Subcutaneous abdominal adipose tissue (tissue), 5 donors: ENCODE measurements around the gene VHLL.
"Not testable (repeated sequence)": the region's sequence is repeated elsewhere in the genome, so short reads cannot be mapped to it uniquely, and the experiment has no call there.

Experiments used
- H3K27ac ChIP-seq: one replicate; pipeline ENCODE4 v1.7.0; 2013; ENCODE audit warnings: low read depth, mild to moderate bottlenecking, inconsistent platforms, low read length, moderate library complexity
- H3K27me3 ChIP-seq, 5 donors: one replicate each; pipeline ENCODE4 v1.7.0; 2013; ENCODE audit warnings: low read length in 5 of 5, inconsistent platforms in 1 of 5; ENCODE audit not compliant: control insufficient read depth in 5 of 5, insufficient read depth in 4 of 5
- H3K36me3 ChIP-seq, 5 donors: one replicate each; pipeline ENCODE4 v1.7.0; 2013; ENCODE audit warnings: low read length in 5 of 5; ENCODE audit not compliant: control insufficient read depth in 5 of 5, insufficient read depth in 5 of 5
- H3K4me1 ChIP-seq, 5 donors: one replicate each; pipeline ENCODE4 v1.7.0; 2013; ENCODE audit warnings: low read length in 5 of 5, mild to moderate bottlenecking in 3 of 5, moderate library complexity in 1 of 5; ENCODE audit not compliant: control insufficient read depth in 5 of 5, insufficient read depth in 5 of 5
- H3K4me3 ChIP-seq, 5 donors: one replicate each; pipeline ENCODE4 v1.7.0; 2013; ENCODE audit warnings: low read length in 5 of 5, low read depth in 1 of 5
- H3K9ac ChIP-seq, 5 donors: one replicate each; pipeline ENCODE4 v1.7.0; 2013; ENCODE audit warnings: low read length in 5 of 5, mild to moderate bottlenecking in 4 of 5, moderate library complexity in 3 of 5
- H3K9me3 ChIP-seq, 5 donors: one replicate each; pipeline ENCODE4 v1.7.0; 2013; ENCODE audit warnings: low read length in 5 of 5; ENCODE audit not compliant: control insufficient read depth in 5 of 5
- donor health status: healthy.
- donor health status: healthy.
- donor health status: healthy.
- donor health status: healthy.
- donor health status: healthy.

The VHLL gene

DNA sequence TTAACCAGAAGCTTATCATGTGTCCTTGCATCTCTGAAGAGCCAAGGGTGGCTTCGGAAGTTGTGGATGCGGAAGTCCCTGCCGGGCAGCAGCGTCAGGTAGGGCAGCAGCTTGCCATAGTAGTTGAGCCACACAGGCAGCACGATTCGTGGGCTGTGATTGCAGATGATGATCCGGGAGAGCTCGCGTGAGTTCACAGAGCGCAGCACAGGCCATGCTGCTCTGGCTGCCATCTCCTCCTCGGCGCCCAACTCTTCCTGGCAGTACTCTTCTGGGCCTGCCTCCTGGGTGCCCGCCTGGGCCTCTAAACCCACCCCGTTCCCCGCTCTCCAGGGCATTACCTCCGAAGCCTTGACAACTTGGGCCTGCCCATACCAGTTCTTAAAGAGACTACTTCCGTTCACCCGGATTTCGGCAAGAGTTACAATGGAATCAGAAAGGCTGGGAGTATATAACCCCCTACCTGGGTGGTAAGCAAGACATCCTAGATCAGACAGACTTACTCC is at the start of gene VHLL:
Gene VHLL (minus strand): TSS at position 456 of the 506 bp plus-strand sequence. CDS start 118 bp downstream, at position 338.
- Histone ChIP-seq H3K36me3 (peaks cover 0 to 3% (median under 1%) of the 10 kb centered on the region in 5 donors), H3K27ac (no peak within 1 kb of the TSS), H3K27me3 (no peaks in the 10 kb centered on the region), H3K4me3 (no peak within 1 kb of the TSS), H3K9ac (no peak within 1 kb of the TSS), H3K9me3 (no peaks in the 10 kb centered on the region), H3K4me1 (peaks cover 3 to 23% (median 19%) of the 10 kb centered on the region in 5 donors)

DNA sequence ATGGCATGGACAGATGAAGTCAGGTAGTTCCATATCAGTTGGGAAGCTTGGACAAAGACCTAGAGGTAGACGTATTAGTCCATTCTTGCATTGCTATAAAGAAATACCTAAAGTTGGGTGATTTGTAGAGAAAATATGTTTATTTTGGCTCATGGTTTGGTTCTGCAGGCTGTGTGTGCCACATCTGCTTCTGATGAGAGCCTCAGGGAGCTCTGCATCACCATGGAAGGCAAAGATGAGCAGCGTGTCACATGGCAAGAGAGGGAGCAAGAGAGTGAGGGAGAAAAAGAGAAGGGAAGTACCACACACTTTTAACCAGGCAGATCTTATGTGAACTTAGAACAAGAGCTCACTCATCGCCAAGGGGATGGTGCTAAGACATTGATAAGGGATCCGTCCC is 48.2 kb upstream of the VHLL start:
- peaks cover 0 to 13% (median 0%) of the 10 kb centered on the region in 5 donors for H3K27me3 ChIP-seq
- H3K9me3 ChIP-seq = no peaks in the 10 kb centered on the region
- H3K4me3 ChIP-seq = no peak overlapping the region
- no peak overlapping the region for H3K9ac ChIP-seq
- H3K4me1 ChIP-seq = no peaks in the 10 kb centered on the region
- H3K27ac ChIP-seq = no peak overlapping the region
- H3K36me3 ChIP-seq = no peaks in the 10 kb centered on the region

DNA sequence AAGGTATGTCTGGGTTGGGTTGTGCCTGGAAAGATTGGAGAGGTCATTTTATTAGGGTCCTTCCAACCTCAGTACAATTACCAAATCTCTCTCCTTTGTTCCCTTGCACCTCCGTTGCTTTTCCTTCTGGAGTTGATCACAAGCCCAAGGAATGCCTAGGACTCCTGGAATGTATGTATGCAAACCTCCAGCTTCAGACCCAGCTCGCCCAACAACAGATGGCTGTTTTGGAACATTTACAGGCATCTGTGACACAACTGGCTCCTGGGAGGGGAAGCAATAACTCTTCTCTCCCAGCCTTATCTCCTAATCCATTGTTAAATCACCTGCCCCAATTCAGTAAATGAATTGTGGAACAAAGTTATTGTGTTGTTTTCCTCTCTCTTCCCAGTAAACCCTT is 47.5 kb upstream of the VHLL start:
- H3K9ac ChIP-seq = no peak overlapping the region
- no peak overlapping the region for H3K4me3 ChIP-seq
- H3K36me3 ChIP-seq = no peaks in the 10 kb centered on the region
- H3K4me1 ChIP-seq = no peaks in the 10 kb centered on the region
- H3K9me3 ChIP-seq = no peaks in the 10 kb centered on the region
- H3K27ac ChIP-seq = no peak overlapping the region
- peaks cover 0 to 13% (median 0%) of the 10 kb centered on the region in 5 donors for H3K27me3 ChIP-seq

DNA sequence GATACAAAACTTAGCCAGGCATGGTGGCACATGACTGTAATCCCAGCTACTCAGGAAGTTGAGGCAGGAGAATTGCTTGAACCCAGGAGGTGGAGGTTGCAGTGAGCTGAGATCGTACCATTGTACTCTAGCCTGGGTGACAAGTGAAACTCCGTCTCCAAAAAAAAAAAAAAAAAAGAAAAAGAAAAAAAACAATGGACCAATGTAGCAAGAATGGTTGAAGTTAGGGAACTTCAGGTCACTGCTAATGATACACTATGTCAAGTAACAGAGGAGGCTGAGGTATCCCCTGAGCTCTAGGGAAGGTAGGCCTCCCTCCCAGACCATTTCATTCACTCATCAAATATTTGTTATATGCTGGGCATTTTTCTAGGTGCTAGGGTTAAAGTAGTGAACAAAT is 46.9 kb upstream of the VHLL start:
- H3K9ac ChIP-seq, H3K27ac ChIP-seq, H3K9me3 ChIP-seq, H3K36me3 ChIP-seq, H3K4me1 ChIP-seq, H3K4me3 ChIP-seq: not testable (repeated sequence)
- peaks cover 0 to 13% (median 0%) of the 10 kb centered on the region in 5 donors for H3K27me3 ChIP-seq

DNA sequence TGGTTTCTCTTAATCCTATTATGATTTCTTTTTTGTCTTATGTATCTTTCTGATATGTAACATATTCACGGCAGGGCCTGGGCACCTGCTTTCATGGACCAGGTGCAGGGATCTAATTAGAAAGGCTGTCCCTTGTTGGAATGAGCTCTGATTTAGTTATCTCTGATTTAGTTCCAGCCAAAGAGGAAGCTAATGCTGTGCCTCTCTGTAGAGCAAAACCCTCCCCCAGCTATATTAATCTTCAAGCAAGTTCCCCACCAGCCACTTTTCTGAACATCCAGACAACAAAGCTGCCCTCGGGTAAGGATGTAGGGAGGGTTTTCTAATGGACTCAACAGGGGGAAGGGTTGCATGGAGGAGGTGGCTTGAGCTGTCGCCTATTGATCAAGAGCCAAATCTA is 45.3 kb upstream of the VHLL start:
- Histone ChIP-seq H3K4me1 (no peaks in the 10 kb centered on the region), H3K9ac (no peak overlapping the region), H3K27me3 (peaks cover 0 to 13% (median 0%) of the 10 kb centered on the region in 5 donors), H3K4me3 (no peak overlapping the region), H3K9me3 (no peaks in the 10 kb centered on the region), H3K27ac (no peak overlapping the region), H3K36me3 (no peaks in the 10 kb centered on the region)

DNA sequence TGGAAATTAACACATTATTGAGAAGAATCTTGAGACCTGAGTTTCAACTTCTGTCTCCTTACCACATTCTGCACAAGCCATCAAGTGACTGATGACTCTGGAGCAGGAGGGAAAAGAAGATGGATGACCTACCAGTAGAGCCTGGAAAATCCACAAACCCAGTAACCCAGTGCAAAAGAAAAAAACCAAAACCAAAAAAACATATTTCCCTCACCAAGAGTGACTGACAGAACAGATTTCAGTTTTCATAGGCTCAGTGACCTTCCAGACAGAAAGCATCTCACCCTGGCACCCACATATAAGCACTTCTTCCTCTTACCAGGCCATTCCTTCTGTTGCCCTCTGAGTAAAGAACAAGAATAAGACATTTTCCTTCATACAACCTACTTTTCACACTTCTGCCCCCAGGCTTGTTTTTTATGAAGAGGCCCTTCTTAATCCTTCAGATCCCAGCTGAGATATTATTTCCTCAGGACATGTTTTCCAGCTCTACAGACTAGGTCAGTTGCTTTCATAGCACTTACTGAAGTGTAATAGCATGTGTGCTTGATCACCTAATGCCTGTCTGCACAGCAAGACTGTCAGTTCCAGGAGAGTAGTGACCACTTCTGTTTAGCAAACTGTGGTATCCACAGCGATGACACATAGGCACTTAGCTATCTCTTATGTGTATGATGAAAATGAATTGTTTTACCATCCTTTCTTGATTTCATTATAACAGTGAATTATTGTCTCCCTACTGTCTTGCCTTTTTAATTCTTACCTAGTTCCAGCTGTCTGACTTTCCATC is 43.3 kb upstream of the VHLL start:
- no peaks in the 10 kb centered on the region for H3K36me3 ChIP-seq
- peaks cover 0 to 10% (median 0%) of the 10 kb centered on the region in 5 donors for H3K27me3 ChIP-seq

DNA sequence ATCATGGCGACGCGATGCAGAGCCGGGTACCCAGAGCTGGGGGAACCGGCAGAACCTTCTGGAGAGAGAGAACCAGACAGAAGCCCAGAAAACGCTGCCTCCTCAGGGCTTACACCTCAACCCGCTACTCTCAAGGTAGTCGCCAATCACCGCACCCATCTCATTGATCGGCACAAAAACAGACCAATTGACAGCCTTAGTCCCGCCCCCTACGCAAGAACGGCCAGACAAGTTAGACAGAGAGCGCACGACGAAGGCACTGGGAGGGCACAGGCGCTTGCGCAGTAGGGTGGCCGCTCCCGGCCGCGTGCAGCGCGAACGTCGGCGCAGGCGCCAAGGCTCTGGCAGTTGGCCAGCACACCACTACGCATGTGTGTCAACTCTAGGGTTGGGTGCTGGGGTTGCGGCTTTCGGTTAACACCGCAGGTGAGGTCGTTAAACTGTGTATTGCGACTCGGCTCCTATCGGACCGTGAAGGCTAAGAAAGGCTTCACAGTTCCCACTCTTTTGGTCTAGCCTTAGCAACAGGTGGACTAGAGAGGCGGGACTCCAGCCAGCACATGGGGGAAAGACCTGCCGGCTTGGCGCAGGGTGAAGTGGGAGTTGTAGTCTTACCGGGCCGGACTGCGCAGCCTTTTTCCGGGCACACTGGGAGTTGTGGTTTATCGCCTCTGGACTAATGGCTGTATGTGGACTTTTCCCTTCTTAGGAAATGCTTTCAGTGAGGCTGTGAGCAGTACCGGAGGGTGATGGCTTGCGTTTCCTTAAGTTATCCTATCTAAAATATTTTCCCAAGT is 39.3 kb upstream of the VHLL start, which contains the start of the genes CCT3 and TSACC:
Gene CCT3 (minus strand): TSS at position 113 of the 797 bp plus-strand sequence. CDS start 108 bp downstream, at position 5.
Gene TSACC (plus strand): TSS at position 347 of the 797 bp plus-strand sequence. CDS start 1,232 bp downstream, outside the sequence.
- Histone ChIP-seq H3K4me1 (peaks cover 2 to 29% (median 18%) of the 10 kb centered on the region in 5 donors), H3K27ac (peak within 1 kb of the TSS; percentile 94), H3K27me3 (no peaks in the 10 kb centered on the region), H3K9me3 (no peaks in the 10 kb centered on the region), H3K9ac (peak within 1 kb of the TSS; percentile 79 to 97 (median 91)), H3K4me3 (peak within 1 kb of the TSS; percentile 77 to 98 (median 91)), H3K36me3 (peaks cover 13 to 22% (median 22%) of the 10 kb centered on the region in 5 donors)

More for the DNA sequence above, 43.3 kb upstream of the VHLL start:
- Histone ChIP-seq H3K9ac (no peak overlapping the region), H3K27ac (no peak overlapping the region), H3K4me3 (no peak overlapping the region), H3K9me3 (no peaks in the 10 kb centered on the region), H3K4me1 (peaks cover 0 to 8% (median 3%) of the 10 kb centered on the region in 5 donors)

DNA sequence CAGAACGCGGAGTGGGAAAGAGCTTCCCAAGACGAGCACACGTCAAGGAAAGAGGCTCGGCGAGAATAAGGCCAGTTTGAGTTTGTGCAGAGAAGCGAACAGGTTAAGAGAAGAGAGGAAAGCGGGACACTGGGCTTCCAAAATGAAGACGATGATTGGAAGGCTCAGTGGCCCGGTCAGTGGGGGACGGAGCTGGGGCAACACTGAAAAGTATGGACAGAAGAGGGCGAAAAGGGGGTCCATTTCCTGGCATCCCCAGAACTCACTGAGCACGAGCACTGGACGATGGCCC is 38.7 kb upstream of the VHLL start:
- Histone ChIP-seq H3K27ac (peak overlapping the region; percentile 94), H3K4me3 (peak overlapping the region; percentile 77 to 98 (median 91)), H3K27me3 (no peaks in the 10 kb centered on the region), H3K4me1 (peaks cover 2 to 29% (median 18%) of the 10 kb centered on the region in 5 donors), H3K9ac (peak overlapping the region; percentile 78 to 97 (median 91)), H3K9me3 (no peaks in the 10 kb centered on the region), H3K36me3 (peaks cover 13 to 27% (median 24%) of the 10 kb centered on the region in 5 donors)

DNA sequence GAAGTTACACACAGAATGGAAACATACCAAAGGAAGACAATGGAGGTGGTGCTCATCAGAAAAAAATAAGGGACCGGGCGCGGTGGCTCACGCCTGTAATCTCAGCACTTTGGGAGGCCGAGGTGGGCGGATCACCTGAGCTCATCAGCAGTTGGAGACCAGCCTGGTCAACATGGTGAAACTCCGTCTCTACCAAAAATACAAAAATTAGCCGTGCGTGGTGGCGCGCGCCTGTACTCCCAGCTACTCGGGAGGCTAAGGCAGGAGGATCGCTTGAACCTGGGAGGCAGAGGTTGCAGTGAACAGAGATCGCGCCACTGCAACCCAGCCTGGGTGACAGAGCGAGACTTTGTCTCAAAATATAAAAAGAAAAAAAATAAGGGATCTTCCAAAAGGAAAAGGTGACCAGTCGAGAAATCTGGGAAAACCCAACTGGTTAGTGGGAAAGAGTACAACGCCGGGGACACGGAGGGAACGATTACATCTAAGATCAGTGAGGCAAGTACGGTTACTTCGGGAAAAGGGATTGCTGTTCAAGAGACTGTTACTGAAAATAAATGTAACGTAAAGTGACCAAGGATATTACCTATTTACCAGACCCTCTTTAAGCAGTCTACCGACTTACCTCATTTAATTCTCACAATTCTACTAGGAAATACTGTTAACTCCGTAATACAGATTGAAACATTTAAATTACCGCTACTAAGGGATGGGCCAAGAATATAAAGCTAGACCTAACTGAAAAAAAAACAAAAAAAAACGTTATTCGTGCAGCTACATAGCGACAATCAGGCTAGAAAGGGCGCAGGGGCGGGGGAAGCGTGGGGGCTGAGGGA is 38.2 kb upstream of the VHLL start:
- Histone ChIP-seq H3K4me3 (peak overlapping the region; percentile 77 to 98 (median 91)), H3K36me3 (peaks cover 18 to 33% (median 30%) of the 10 kb centered on the region in 5 donors), H3K4me1 (peaks cover 2 to 29% (median 18%) of the 10 kb centered on the region in 5 donors), H3K9ac (peak overlapping the region; percentile 78 to 97 (median 91)), H3K9me3 (no peaks in the 10 kb centered on the region), H3K27ac (peak overlapping the region; percentile 94), H3K27me3 (no peaks in the 10 kb centered on the region)
